ENCODE data around the gene SPTBN1. TPM values are rescaled to one million over a fixed set of nuclear protein-coding genes. Genes with fewer than 3 reads are reported as not detected.

The SPTBN1 gene
- polyA plus RNA-seq, 2 of the 4 experiments (the other 2 are of a cell fraction): 105 to 126 TPM

- no peak for TF ChIP-seq BHLHE40 (IDR thresholded peaks at IDR 0.05; ENCODE audit: low read depth, low read length)
- TF ChIP-seq EHF (CRISPR knock-in tag; IDR thresholded peaks at IDR 0.05): no peak
- no peak for TF ChIP-seq NPAS2 (CRISPR knock-in tag; IDR thresholded peaks at IDR 0.05; ENCODE audit: borderline replicate concordance)
- no peak for TF ChIP-seq RNF2 (IDR thresholded peaks at IDR 0.05; ENCODE audit: borderline replicate concordance, low read depth)
Measured at GRCh38 chr2:54494087-54494486, 38.0 kb downstream of the SPTBN1 start (continued).

DNA sequence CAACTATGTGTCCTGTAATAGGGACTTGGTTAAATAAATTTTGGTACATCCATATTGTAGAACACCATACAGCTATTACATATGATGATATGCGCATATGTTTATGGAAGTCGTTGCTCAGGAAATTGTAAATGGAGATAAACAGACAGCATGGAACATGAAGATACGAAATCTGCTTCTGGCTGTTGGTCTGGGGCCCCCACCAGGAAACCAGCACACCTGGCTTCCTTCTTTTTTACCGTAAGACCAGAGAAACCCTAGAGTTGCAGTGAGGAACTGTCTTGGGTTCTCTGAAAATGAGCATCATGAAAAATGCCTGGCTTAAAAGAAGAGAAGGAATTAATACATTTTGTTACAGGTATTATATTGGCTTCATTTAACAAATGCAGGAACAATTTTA, 40.8 kb downstream of the SPTBN1 start:
- Histone ChIP-seq H3K27ac (no peak overlapping the region), H3K4me1 (peaks cover 16% of the 10 kb centered on the region; the same call in 2 of the 3 replicates), H3K4me3 (no peak overlapping the region), H3K9me3 (no peaks in the 10 kb centered on the region), H3K4me2 (no peak overlapping the region)
- ChIA-PET CTCF (interaction anchor here (1.3 to 2.6 kb wide), 4 partner anchors 9 to 208 kb away, joined by 4 to 12 read pairs (median 6); no protein-coding TSS in a partner anchor), POLR2A (no interaction called here)
- WGBS (ENCODE audit: missing lambda C conversion rate): 90% methylated on average over 4 of the region's 4 CpGs
- ATAC-seq (no peak), FAIRE-seq (no peak), DNase-seq (ENCODE audit: low read depth in 1 of 2, low spot score in 1 of 2) (no peak)
- TF ChIP-seq JUNB (IDR thresholded peaks at IDR 0.05) (no peak), CHD2 (IDR thresholded peaks at IDR 0.05; ENCODE audit: low read length, partially characterized antibody) (no peak), TP53 (CRISPR knock-in tag; IDR thresholded peaks at IDR 0.05) (no peak), RAD21 (conservative IDR thresholded peaks at IDR 0.05 in 1 of 2, IDR thresholded peaks at IDR 0.05 in 1 of 2) (no peak), PHF8 (IDR thresholded peaks at IDR 0.05; ENCODE audit: borderline replicate concordance, low read depth) (no peak), MYC (IDR thresholded peaks at IDR 0.05; ENCODE audit: borderline replicate concordance, low read length) (no peak), EHF (CRISPR knock-in tag; IDR thresholded peaks at IDR 0.05) (no peak), SMC3 (IDR thresholded peaks at IDR 0.05) (no peak), HDAC2 (IDR thresholded peaks at IDR 0.05) (no peak), POLR2AphosphoS2 (conservative IDR thresholded peaks at IDR 0.05; ENCODE audit: low read length) (no peak), MAX (IDR thresholded peaks at IDR 0.05) (no peak), USF2 (IDR thresholded peaks at IDR 0.05) (no peak), MAZ (IDR thresholded peaks at IDR 0.05; ENCODE audit: borderline replicate concordance, low read depth, low read length) (no peak)
- TF ChIP-seq, protein P1, sequence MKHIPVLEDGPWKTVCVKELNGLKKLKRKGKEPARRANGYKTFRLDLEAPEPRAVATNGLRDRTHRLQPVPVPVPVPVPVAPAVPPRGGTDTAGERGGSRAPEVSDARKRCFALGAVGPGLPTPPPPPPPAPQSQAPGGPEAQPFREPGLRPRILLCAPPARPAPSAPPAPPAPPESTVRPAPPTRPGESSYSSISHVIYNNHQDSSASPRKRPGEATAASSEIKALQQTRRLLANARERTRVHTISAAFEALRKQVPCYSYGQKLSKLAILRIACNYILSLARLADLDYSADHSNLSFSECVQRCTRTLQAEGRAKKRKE (CRISPR knock-in tag; IDR thresholded peaks at IDR 0.05; ENCODE audit: low read depth): no peak

GRCh38 chr2:54497763-54498680, 41.9 kb downstream of the SPTBN1 start:
- no peak for FAIRE-seq
- ChIA-PET CTCF (interaction anchor here (0.6 to 2.6 kb wide), 9 partner anchors 8 to 391 kb away, joined by 3 to 12 read pairs (median 4); no protein-coding TSS in a partner anchor), POLR2A (no interaction called here)
- H3K4me1 ChIP-seq: peaks cover 11% of the 10 kb centered on the region; the same call in 2 of the 3 replicates
- H3K27ac ChIP-seq: no peak overlapping the region
- no peak overlapping the region for H3K4me2 ChIP-seq
- 86% methylated on average over 8 of the region's 8 CpGs for WGBS (ENCODE audit: missing lambda C conversion rate)
- H3K9me3 ChIP-seq: no peaks in the 10 kb centered on the region
- DNase-seq (ENCODE audit: low read depth in 1 of 2, low spot score in 1 of 2): peak in 1 of 2 experiments; percentile 56
- H3K4me3 ChIP-seq: no peak overlapping the region
- ATAC-seq: peak; percentile 82 to 83
- TF ChIP-seq BHLHE40 (IDR thresholded peaks at IDR 0.05; ENCODE audit: low read depth, low read length) (no peak), ZFP36 (IDR thresholded peaks at IDR 0.05; ENCODE audit: borderline replicate concordance, partially characterized antibody) (no peak), TFCP2L1 (CRISPR knock-in tag; IDR thresholded peaks at IDR 0.05) (no peak), HEYL (CRISPR knock-in tag; IDR thresholded peaks at IDR 0.05) (no peak), ESRRA (IDR thresholded peaks at IDR 0.05; ENCODE audit: borderline replicate concordance, low read length) (no peak), SMC3 (IDR thresholded peaks at IDR 0.05) (0 out of 3 replicates have a peak, but pooled peaks have one; percentile 21), CEBPB (IDR thresholded peaks at IDR 0.05) (no peak), HOXB5 (CRISPR knock-in tag; IDR thresholded peaks at IDR 0.05) (no peak), TP53 (CRISPR knock-in tag; IDR thresholded peaks at IDR 0.05) (no peak), FOXS1 (CRISPR knock-in tag; IDR thresholded peaks at IDR 0.05) (no peak), RCOR1 (IDR thresholded peaks at IDR 0.05; ENCODE audit: low read depth, low read length) (no peak)
- TF ChIP-seq, protein P1 (CRISPR knock-in tag; IDR thresholded peaks at IDR 0.05; ENCODE audit: low read depth): no peak
- TF ChIP-seq, protein P2, sequence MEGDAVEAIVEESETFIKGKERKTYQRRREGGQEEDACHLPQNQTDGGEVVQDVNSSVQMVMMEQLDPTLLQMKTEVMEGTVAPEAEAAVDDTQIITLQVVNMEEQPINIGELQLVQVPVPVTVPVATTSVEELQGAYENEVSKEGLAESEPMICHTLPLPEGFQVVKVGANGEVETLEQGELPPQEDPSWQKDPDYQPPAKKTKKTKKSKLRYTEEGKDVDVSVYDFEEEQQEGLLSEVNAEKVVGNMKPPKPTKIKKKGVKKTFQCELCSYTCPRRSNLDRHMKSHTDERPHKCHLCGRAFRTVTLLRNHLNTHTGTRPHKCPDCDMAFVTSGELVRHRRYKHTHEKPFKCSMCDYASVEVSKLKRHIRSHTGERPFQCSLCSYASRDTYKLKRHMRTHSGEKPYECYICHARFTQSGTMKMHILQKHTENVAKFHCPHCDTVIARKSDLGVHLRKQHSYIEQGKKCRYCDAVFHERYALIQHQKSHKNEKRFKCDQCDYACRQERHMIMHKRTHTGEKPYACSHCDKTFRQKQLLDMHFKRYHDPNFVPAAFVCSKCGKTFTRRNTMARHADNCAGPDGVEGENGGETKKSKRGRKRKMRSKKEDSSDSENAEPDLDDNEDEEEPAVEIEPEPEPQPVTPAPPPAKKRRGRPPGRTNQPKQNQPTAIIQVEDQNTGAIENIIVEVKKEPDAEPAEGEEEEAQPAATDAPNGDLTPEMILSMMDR (IDR thresholded peaks at IDR 0.05): peak; percentile 30
- TF ChIP-seq, protein P3, sequence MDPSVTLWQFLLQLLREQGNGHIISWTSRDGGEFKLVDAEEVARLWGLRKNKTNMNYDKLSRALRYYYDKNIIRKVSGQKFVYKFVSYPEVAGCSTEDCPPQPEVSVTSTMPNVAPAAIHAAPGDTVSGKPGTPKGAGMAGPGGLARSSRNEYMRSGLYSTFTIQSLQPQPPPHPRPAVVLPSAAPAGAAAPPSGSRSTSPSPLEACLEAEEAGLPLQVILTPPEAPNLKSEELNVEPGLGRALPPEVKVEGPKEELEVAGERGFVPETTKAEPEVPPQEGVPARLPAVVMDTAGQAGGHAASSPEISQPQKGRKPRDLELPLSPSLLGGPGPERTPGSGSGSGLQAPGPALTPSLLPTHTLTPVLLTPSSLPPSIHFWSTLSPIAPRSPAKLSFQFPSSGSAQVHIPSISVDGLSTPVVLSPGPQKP (IDR thresholded peaks at IDR 0.05; ENCODE audit: low read depth, low read length): no peak
